OCI-LY7 (cell line): Measurements from ENCODE around the gene FLVCR2. TPM values are rescaled to one million over a fixed set of nuclear protein-coding genes. Genes with fewer than 3 reads are reported as not detected.

ENCODE experiments used
- BruUV-seq: library from RNA; stranded (reverse); fragments of 400-500 nt; replicated peaks from 2 replicates; lab custom pipeline; 2021; lab: Mats Ljungman, UMichigan
- CTCF ChIA-PET: fragments of 300-600 bp; sonication (Branson Sonifier 250); formaldehyde crosslinking; loops from one replicate; lab custom pipeline; 2022; ENCODE audit warnings: antibody characterized with exemption; ENCODE audit not compliant: unreplicated experiment; lab: Charles Lee
- POLR2A ChIA-PET: fragments of 300-600 bp; sonication (Branson Sonifier 250); formaldehyde crosslinking; loops from one replicate; lab custom pipeline; 2022; ENCODE audit warnings: antibody characterized with exemption; lab: Charles Lee
- DNase-seq: peaks from one replicate; pipeline ENCODE4 v3.0.0-alpha.2; 2015; ENCODE audit warnings: low spot score
- H2AFZ ChIP-seq: fragments of 200-600 bp; sonication (generic), shearing (Covaris generic); 2 replicates; pipeline ENCODE4 v1.6.1; 2014; ENCODE audit warnings: mild to moderate bottlenecking, antibody characterized with exemption, low read length, moderate library complexity
- H3K27ac ChIP-seq: fragments of 200-600 bp; sonication (generic); 2 replicates; pipeline ENCODE4 v1.5.1; 2014; ENCODE audit warnings: mixed run types, low read depth, mild to moderate bottlenecking, moderate library complexity, low read length, inconsistent platforms; ENCODE audit not compliant: poor library complexity, severe bottlenecking
- H3K36me3 ChIP-seq: fragments of 200-600 bp; sonication (generic); 2 replicates; pipeline ENCODE4 v1.6.1; 2014; ENCODE audit warnings: mild to moderate bottlenecking, antibody characterized with exemption, low read length, moderate library complexity, mixed read lengths; ENCODE audit not compliant: insufficient read depth
- H3K4me1 ChIP-seq: fragments of 200-600 bp; sonication (generic); 2 replicates; pipeline ENCODE4 v1.5.1; 2014; ENCODE audit warnings: mild to moderate bottlenecking, low read length; ENCODE audit not compliant: insufficient read depth, poor library complexity, severe bottlenecking
- H3K4me2 ChIP-seq: fragments of 200-600 bp; sonication (generic); 2 replicates; pipeline ENCODE4 v1.6.1; 2014; ENCODE audit warnings: mild to moderate bottlenecking, low read length
- H3K4me3 ChIP-seq: fragments of 200-600 bp; sonication (generic); 2 replicates; pipeline ENCODE4 v1.5.1; 2014; ENCODE audit warnings: mild to moderate bottlenecking, low read depth, low read length; ENCODE audit not compliant: poor library complexity, severe bottlenecking
- H3K79me2 ChIP-seq: fragments of 200-600 bp; sonication (generic); 2 replicates; pipeline ENCODE4 v1.6.1; 2016; ENCODE audit warnings: low read depth, mild to moderate bottlenecking, low read length, moderate library complexity, mixed read lengths; ENCODE audit not compliant: insufficient read depth
- H3K9me2 ChIP-seq: fragments of 200-600 bp; sonication (generic); 2 replicates; pipeline ENCODE4 v1.6.1; 2016; ENCODE audit warnings: mild to moderate bottlenecking, low read length, mixed read lengths; ENCODE audit not compliant: insufficient read depth
- H3K9me3 ChIP-seq: fragments of 200-600 bp; sonication (generic); 2 replicates; pipeline ENCODE4 v1.6.1; 2014; ENCODE audit warnings: mild to moderate bottlenecking, mixed run types, low read length, mixed read lengths
- H4K20me1 ChIP-seq: fragments of 200-600 bp; sonication (generic); 2 replicates; pipeline ENCODE4 v1.6.1; 2014; ENCODE audit warnings: mild to moderate bottlenecking, antibody characterized with exemption, low read length, moderate library complexity, mixed read lengths; ENCODE audit not compliant: insufficient read depth
- EZH2phosphoT487 ChIP-seq: fragments of 200-600 bp; sonication (generic); IDR thresholded peaks from 2 replicates; pipeline ENCODE4 v1.6.1; 2018; ENCODE audit warnings: low read depth, borderline replicate concordance, mild to moderate bottlenecking, mixed run types, antibody characterized with exemption, low read length, moderate library complexity, mixed read lengths
- intact Hi-C: fragments of 100-400 bp; cut with micrococcal nuclease; formaldehyde crosslinking; loops from one replicate; pipeline ENCODE4 v1.10.0; 2022; ENCODE audit not compliant: unreplicated experiment
- total RNA-seq, 2 experiments: library from RNA; depleted of rRNA in 1 of 2; stranded (reverse); fragments of >200 nt in 1 of 2; shearing (Covaris generic) in 1 of 2; gene quantifications; 2 replicates each; pipeline ENCODE4 v1.2.3, GENCODE V29; 2014 to 2022
- TF ChIP-seq, protein P1 (sequence below): fragments of 200-600 bp; sonication (generic); conservative IDR thresholded peaks from 2 replicates; pipeline ENCODE4 v1.5.1; 2014; ENCODE audit warnings: mild to moderate bottlenecking, antibody characterized with exemption, low read length, moderate library complexity, mixed read lengths

The FLVCR2 gene
- total RNA-seq, 2 experiments from 2014 or later: not detected

GRCh38 chr14:75568140-75568539 is 10.3 kb upstream of the FLVCR2 start:
- CTCF ChIA-PET: no interaction called here
- Histone ChIP-seq H3K9me2 (no peaks in the 10 kb centered on the region), H3K36me3 (no peaks in the 10 kb centered on the region), H2AFZ (no peak overlapping the region), H3K4me2 (no peak overlapping the region), H3K4me1 (no peaks in the 10 kb centered on the region), H3K9me3 (no peaks in the 10 kb centered on the region), H3K79me2 (no peaks in the 10 kb centered on the region), H3K4me3 (no peak overlapping the region), H4K20me1 (no peaks in the 10 kb centered on the region), H3K27ac (no peak overlapping the region)
- intact Hi-C loops: no loop called here
- POLR2A ChIA-PET: no interaction called here
- no peak for DNase-seq
- TF ChIP-seq, protein P1, sequence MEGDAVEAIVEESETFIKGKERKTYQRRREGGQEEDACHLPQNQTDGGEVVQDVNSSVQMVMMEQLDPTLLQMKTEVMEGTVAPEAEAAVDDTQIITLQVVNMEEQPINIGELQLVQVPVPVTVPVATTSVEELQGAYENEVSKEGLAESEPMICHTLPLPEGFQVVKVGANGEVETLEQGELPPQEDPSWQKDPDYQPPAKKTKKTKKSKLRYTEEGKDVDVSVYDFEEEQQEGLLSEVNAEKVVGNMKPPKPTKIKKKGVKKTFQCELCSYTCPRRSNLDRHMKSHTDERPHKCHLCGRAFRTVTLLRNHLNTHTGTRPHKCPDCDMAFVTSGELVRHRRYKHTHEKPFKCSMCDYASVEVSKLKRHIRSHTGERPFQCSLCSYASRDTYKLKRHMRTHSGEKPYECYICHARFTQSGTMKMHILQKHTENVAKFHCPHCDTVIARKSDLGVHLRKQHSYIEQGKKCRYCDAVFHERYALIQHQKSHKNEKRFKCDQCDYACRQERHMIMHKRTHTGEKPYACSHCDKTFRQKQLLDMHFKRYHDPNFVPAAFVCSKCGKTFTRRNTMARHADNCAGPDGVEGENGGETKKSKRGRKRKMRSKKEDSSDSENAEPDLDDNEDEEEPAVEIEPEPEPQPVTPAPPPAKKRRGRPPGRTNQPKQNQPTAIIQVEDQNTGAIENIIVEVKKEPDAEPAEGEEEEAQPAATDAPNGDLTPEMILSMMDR: no peak
- TF ChIP-seq EZH2phosphoT487: no peak
- BruUV-seq: no TSS peak

DNA sequence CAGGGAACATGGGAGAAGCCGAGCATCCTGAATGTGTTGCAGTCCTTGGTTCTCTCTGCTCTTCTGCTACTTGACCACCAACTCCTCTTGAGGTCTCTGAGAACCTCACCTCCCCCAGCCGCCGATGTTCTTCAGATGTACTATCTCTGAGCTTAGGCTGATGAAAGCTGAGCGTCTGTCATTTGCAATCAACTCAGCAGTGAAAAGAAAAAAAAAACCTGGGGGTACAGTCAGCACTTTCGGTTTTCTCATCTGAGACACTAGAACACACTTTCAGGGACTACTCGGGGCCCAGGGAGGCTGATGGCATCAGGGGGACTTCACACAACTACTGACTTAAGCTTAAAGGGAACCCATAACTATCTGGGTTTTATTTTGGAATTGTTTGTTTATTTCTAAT is 9.6 kb upstream of the FLVCR2 start:
- Histone ChIP-seq H2AFZ (no peak overlapping the region), H3K4me2 (no peak overlapping the region), H3K4me3 (no peak overlapping the region), H3K4me1 (no peaks in the 10 kb centered on the region), H3K36me3 (no peaks in the 10 kb centered on the region), H3K27ac (no peak overlapping the region), H3K9me3 (no peaks in the 10 kb centered on the region), H3K79me2 (no peaks in the 10 kb centered on the region), H4K20me1 (no peaks in the 10 kb centered on the region), H3K9me2 (no peaks in the 10 kb centered on the region)
- ChIA-PET POLR2A (interaction anchor here (0.6 kb wide), 1 partner anchor 260 kb away, joined by 3 read pairs; no protein-coding TSS in a partner anchor), CTCF (no interaction called here)
- TF ChIP-seq EZH2phosphoT487: no peak
- TF ChIP-seq, protein P1: no peak
- no peak for DNase-seq
- intact Hi-C loops: no loop called here
- BruUV-seq: no TSS peak

DNA sequence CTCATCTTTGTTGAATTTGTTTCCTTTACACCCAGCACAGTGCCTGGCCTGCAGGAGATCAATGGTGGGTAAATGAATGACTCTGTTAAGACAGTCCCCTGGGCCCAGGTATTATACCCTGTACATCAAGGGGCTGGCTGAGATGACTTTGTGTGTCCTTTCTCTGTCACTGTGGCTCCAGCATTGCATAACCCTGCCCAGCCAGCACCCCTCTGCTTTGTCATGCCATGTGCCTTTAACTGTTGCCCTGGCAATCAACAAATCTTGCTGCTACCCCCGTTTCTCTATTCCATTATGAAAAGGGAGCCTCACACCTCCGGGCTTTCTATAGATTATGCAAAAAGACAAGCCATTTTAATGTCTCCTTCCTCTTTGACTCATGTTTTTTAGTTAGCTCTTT is 7.6 kb upstream of the FLVCR2 start:
- intact Hi-C loops: no loop called here
- ChIA-PET CTCF (no interaction called here), POLR2A (no interaction called here)
- no TSS peak for BruUV-seq
- no peak overlapping the region for H3K4me3 ChIP-seq
- TF ChIP-seq EZH2phosphoT487: no peak
- TF ChIP-seq, protein P1: no peak
- H3K4me1 ChIP-seq: no peaks in the 10 kb centered on the region
- H4K20me1 ChIP-seq: no peaks in the 10 kb centered on the region
- no peaks in the 10 kb centered on the region for H3K9me2 ChIP-seq
- no peak overlapping the region for H3K27ac ChIP-seq
- H3K4me2 ChIP-seq: no peak overlapping the region
- no peak for DNase-seq
- no peaks in the 10 kb centered on the region for H3K36me3 ChIP-seq
- no peak overlapping the region for H2AFZ ChIP-seq
- H3K9me3 ChIP-seq: no peaks in the 10 kb centered on the region
- H3K79me2 ChIP-seq: no peaks in the 10 kb centered on the region
